Lower leg skin (tissue), 4 donors: ENCODE results near the gene SPON1. TPM values are rescaled to one million over a fixed set of nuclear protein-coding genes. Genes with fewer than 3 reads are reported as not detected.

Experiments used
- DNase-seq, 2 donors: peaks; one replicate each; pipeline ENCODE4 v3.0.0-alpha.2; 2019; ENCODE audit warnings: low spot score in 2 of 2
- H3K4me3 ChIP-seq: fragments of 200-600 bp; sonication (generic); 2 replicates; pipeline ENCODE4 v1.5.1; 2017; ENCODE audit warnings: mild to moderate bottlenecking, low read depth; ENCODE audit not compliant: poor library complexity, severe bottlenecking
- CTCF ChIP-seq, 3 donors: fragments of 450-650 bp; IDR thresholded peaks; one replicate each; pipeline ENCODE4 v1.5.1; 2016; ENCODE audit warnings: antibody characterized with exemption in 3 of 3, mild to moderate bottlenecking in 3 of 3, moderate library complexity in 2 of 3
- POLR2A ChIP-seq, 2 donors: fragments of 450-650 bp; IDR thresholded peaks; one replicate each; pipeline ENCODE4 v1.6.1; 2016 to 2017; ENCODE audit warnings: antibody characterized with exemption in 2 of 2, mild to moderate bottlenecking in 1 of 2, moderate library complexity in 1 of 2
- WGBS, 2 donors: methylation state at CpG; one replicate each; pipeline ENCODE4 v1.1.5; 2018; 5-methylcytosine and 5-hydroxymethylcytosine counted together
- intact Hi-C: fragments of 100-400 bp; cut with DNase I; formaldehyde crosslinking; loops from one replicate; pipeline ENCODE4 v1.15.0; 2023; ENCODE audit warnings: low total_unique reads
- total RNA-seq, 4 donors: library from RNA; depleted of rRNA; stranded (reverse); fragments of >200 nt; gene quantifications; one replicate each; pipeline ENCODE4 v1.1.0, GENCODE V29; 2016

The SPON1 gene
- total RNA-seq, 4 donors from 2014 or later = 3.8 to 12.3 (median 5.1) TPM

DNA sequence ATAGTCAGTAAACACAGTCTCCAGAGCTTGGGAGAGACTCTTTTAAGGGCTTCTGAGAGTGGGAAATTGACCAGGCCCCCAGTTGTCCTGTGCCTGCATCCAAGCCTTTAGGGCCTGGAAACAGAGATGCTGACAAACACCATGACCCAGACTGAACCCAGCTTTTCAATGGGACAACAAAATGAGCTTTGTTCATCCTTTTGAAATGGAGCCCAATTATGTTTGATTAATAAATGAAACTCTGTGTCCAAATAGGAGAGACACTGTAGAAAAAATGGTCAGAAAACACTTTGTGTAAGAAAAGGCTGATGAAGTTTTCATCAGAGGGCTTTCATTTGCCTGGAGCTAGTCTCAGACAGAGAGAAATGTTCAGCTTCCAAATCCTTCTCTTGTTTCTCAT is 250.5 kb downstream of the SPON1 start:
- intact Hi-C loops = no loop called here
- no peak overlapping the region for H3K4me3 ChIP-seq
- TF ChIP-seq CTCF (IDR thresholded peaks at IDR 0.05) (no peak), POLR2A (IDR thresholded peaks at IDR 0.05) (no peak)
- no peak for DNase-seq

DNA sequence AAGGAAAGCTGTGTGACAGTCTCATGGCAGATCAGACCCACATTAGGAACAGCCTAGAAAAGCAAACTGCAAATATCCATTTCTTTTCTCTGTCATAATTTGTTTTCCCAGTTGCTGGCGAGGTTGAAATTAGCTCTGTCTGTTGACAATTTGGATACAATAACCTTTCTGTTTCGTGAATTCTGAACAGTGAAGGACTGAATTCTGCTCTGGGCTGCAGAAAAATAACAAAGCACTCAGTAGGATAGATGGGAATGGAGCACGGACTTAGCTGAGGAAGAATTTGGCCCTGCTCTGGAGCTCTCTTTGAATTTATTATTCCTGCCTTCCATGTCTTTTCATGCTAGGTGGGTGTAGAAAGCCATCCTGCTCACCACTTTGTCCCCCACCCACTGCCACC is 256.2 kb downstream of the SPON1 start:
- TF ChIP-seq POLR2A (IDR thresholded peaks at IDR 0.05) (no peak), CTCF (IDR thresholded peaks at IDR 0.05) (no peak)
- intact Hi-C loops = no loop called here
- no peak overlapping the region for H3K4me3 ChIP-seq
- DNase-seq = no peak
- 80% methylated on average over 3 of the region's 3 CpGs for WGBS, 2 donors

DNA sequence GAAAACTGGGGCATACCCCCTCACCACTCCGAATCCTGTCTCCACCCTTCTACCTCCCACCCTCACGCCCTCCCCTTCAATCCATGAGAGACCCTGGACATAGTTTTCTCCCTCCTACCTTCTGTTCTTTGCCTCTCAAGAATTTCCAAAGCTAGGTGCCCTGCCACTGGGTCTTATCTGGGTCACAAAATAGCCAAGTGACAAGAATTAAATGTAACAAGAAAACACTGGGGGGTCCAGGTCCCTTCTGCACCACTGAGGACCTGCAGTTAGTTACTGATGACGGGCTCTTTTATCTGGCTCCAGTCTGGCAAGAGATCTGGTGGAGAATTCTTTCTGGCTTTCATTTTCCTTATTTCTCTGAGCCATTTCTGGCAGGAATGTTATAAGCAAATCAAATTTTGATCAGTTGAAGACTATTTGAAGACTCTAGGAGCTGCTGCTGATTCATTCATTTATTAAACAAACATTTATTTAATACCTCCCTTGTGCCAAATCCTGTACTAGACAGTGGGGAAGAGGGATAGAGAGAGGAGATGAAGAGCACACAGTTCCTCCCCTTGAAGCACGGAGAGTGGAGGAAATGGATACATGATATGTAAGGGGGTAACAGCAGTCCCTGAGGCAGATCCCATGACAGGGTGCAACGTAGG is 261.2 kb downstream of the SPON1 start:
- no peak for TF ChIP-seq POLR2A (IDR thresholded peaks at IDR 0.05)
- no peak for TF ChIP-seq CTCF (IDR thresholded peaks at IDR 0.05)
- 63 to 69% methylated on average over 5 of the region's 5 CpGs for WGBS, 2 donors
- no peak overlapping the region for H3K4me3 ChIP-seq
- intact Hi-C loops = no loop called here
- no peak for DNase-seq

DNA sequence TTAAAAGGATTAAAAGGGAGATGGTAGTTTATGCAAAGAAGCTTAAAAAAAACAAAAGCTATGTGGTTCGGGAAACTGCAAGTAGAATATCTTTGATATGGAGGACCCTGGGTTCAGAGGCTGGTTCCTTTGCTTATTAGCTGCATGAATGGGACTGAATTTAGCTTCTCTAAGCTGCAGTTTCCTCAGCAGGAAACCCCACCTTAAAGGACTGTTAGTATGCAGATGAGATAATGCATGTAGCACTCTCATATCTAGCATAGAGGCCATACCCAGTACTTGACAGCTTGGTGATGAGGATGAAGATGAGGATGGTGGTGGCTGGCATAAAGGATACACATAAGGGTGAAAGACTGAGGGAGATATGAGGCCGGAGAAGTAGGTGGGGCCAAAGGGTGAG is 261.9 kb downstream of the SPON1 start:
- WGBS, 2 donors = 75 to 76% methylated on average over 2 of the region's 2 CpGs
- H3K4me3 ChIP-seq = no peak overlapping the region
- intact Hi-C loops = no loop called here
- DNase-seq = no peak
- no peak for TF ChIP-seq CTCF (IDR thresholded peaks at IDR 0.05)
- TF ChIP-seq POLR2A (IDR thresholded peaks at IDR 0.05) = no peak

DNA sequence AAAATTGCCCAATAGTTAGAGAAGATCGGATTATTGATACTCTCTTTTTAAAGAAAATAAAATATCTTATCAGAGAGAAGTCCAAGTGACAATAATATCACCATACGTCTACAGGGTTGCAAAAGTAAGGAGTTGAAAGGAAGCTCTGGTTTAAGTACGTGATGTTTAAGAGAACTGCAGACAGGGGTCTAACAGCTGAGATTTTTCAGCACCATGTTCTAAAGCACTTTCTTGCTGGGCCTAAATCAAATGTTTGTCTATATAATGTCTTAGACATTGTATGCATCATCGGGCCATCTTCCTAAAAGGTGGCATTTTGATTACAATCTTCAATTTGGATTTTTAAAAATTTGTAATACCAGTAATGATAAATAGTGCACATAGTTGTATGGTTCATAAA is 263.1 kb downstream of the SPON1 start:
- 90 to 92% methylated on average over 4 of the region's 4 CpGs for WGBS, 2 donors
- no peak overlapping the region for H3K4me3 ChIP-seq
- DNase-seq = no peak
- TF ChIP-seq CTCF (IDR thresholded peaks at IDR 0.05) (no peak), POLR2A (IDR thresholded peaks at IDR 0.05) (no peak)
- intact Hi-C loops = no loop called here

- intact Hi-C loops = no loop called here
- DNase-seq = no peak
- TF ChIP-seq CTCF (IDR thresholded peaks at IDR 0.05) (no peak), POLR2A (IDR thresholded peaks at IDR 0.05) (no peak)
- no peak overlapping the region for H3K4me3 ChIP-seq
- WGBS, 2 donors = 84 to 92% methylated on average over 2 of the region's 2 CpGs
These were observed 265.8 kb downstream of the SPON1 start for GRCh38 chr11:14228356-14228755.
